Measurements from ENCODE around the gene CDC42BPB. TPM values are rescaled to one million over a fixed set of nuclear protein-coding genes. Genes with fewer than 3 reads are reported as not detected.
"Not testable (repeated sequence)": the region's sequence is repeated elsewhere in the genome, so short reads cannot be mapped to it uniquely, and the experiment has no call there.

Gene CDC42BPB
- total RNA-seq, 1 donor from 2014 or later = 116 TPM

DNA sequence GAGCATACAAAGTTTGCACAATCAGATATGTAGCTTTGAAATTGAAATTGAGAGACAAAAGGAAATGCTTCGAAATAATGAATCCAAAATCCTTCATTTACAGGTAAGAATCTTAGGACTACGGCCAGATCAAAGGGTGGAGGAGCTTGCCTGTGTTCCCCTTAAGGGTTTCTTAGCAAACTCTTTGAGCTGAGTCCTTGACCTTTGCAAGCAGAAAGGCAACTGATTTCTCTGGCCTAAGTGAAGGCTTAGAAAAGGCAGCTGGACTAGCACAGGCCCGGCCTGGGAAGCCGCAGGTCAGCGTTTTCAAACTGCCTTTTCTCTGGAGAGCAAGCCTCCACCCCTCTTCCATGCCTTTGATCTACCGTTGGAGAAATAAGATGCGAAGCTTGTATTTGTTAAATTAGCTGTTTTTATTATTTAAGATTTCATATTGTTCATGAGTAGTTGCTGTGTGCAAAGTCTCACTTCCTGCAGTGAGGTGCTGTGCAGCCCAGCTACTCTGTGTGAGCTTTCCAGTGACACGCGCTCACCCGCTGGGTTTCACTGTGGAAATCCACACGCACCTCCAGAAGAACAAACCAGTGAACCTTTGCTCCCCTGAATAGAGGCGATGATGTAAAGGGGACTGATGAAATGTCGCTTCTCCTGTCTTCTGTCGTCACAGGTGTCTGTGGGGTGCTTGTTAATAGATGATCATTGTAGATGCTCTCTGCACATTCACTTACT is 159.9 kb downstream of the CDC42BPB start:
- Histone ChIP-seq H4K20me1 (ENCODE audit: insufficient read depth, low read length) (peaks cover 10% of the 10 kb centered on the region), H3K27me3 (ENCODE audit: insufficient read depth, low read length) (no peaks in the 10 kb centered on the region), H3K36me3 (ENCODE audit: insufficient read depth, low read length) (peaks cover 21% of the 10 kb centered on the region), H3K4me1 (ENCODE audit: insufficient read depth, low read length) (peaks cover 2% of the 10 kb centered on the region), H3K4me2 (ENCODE audit: low read length) (no peak overlapping the region), H2AFZ (ENCODE audit: low read depth, low read length) (no peak overlapping the region), H3K9ac (ENCODE audit: low read length) (no peak overlapping the region), H3K9me3 (ENCODE audit: insufficient read depth, low read depth, low read length) (no peaks in the 10 kb centered on the region), H3K79me2 (ENCODE audit: insufficient read depth, low read length) (no peaks in the 10 kb centered on the region), H3K27ac (ENCODE audit: low read depth, low read length) (no peak overlapping the region), H3K4me3 (ENCODE audit: insufficient read depth, low read depth, low read length) (no peak overlapping the region)
- Mint-ChIP-seq H3K36me3 (ENCODE audit: low read depth, unreplicated experiment) (peaks cover 20% of the 10 kb centered on the region), H3K27me3 (ENCODE audit: low read depth, unreplicated experiment) (no peaks in the 10 kb centered on the region), H3K9me3 (ENCODE audit: unreplicated experiment) (no peaks in the 10 kb centered on the region), H3K4me3 (ENCODE audit: unreplicated experiment) (no peak overlapping the region), H3K27ac (ENCODE audit: unreplicated experiment) (no peak overlapping the region), H3K4me1 (ENCODE audit: low read depth, unreplicated experiment) (peaks cover 4% of the 10 kb centered on the region)
- no peak for DNase-seq (ENCODE audit: low read depth)
- FAIRE-seq = no peak
- TF ChIP-seq EZH2 (IDR thresholded peaks at IDR 0.05; ENCODE audit: insufficient read depth, low read length) = no peak

DNA sequence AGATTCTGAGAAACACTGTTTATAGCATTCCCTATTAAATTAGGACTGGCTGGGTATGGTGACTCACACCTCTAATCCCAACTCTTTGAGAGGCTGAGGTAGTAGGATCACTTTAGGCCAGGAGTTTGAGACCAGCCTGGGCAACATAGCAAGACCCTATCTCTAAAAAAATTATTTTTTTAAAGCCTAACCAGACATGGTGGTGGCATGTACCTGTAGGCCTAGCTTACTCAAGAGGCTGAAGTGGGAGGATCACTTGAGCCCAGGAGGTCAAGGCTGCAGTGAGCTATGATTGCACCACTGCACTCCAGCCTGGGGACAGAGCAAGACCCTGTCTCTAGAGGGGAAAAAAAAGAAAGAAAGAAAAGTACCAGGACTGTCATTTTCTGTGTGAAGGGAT is 160.6 kb downstream of the CDC42BPB start:
- H3K4me3 Mint-ChIP-seq (ENCODE audit: unreplicated experiment); H3K27ac ChIP-seq (ENCODE audit: low read depth, low read length); H3K4me2 ChIP-seq (ENCODE audit: low read length); H3K27ac Mint-ChIP-seq (ENCODE audit: unreplicated experiment); H3K79me2 ChIP-seq (ENCODE audit: insufficient read depth, low read length); H3K9me3 Mint-ChIP-seq (ENCODE audit: unreplicated experiment); H2AFZ ChIP-seq (ENCODE audit: low read depth, low read length); FAIRE-seq; H3K27me3 ChIP-seq (ENCODE audit: insufficient read depth, low read length); H3K4me1 ChIP-seq (ENCODE audit: insufficient read depth, low read length); H3K9me3 ChIP-seq (ENCODE audit: insufficient read depth, low read depth, low read length); H4K20me1 ChIP-seq (ENCODE audit: insufficient read depth, low read length); H3K4me1 Mint-ChIP-seq (ENCODE audit: low read depth, unreplicated experiment); H3K27me3 Mint-ChIP-seq (ENCODE audit: low read depth, unreplicated experiment); H3K4me3 ChIP-seq (ENCODE audit: insufficient read depth, low read depth, low read length); DNase-seq (ENCODE audit: low read depth); H3K9ac ChIP-seq (ENCODE audit: low read length): not testable (repeated sequence)
- peaks cover 21% of the 10 kb centered on the region for H3K36me3 ChIP-seq (ENCODE audit: insufficient read depth, low read length)
- peaks cover 20% of the 10 kb centered on the region for H3K36me3 Mint-ChIP-seq (ENCODE audit: low read depth, unreplicated experiment)

DNA sequence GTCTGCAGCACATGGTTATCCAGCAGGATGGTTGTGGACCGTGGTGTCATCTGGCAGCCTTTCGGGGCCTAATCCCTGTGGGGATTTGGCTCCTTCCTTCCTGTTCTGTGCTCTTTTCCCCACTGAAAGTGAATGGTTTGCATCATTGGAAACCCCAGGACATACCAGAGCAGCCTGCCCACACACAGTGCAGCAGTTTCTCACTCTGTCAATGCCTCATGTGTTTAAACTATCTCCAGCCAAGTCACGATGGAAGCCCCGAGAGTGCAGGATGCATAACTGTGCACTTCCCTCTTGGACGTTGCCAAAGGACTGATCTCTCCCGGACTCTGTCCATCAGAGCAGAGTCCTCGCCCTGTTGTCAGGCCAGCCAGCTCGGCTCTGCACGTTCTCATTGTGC is 163.9 kb downstream of the CDC42BPB start:
- Histone ChIP-seq H3K9ac (ENCODE audit: low read length) (no peak overlapping the region), H3K4me2 (ENCODE audit: low read length) (no peak overlapping the region), H3K4me3 (ENCODE audit: insufficient read depth, low read depth, low read length) (no peak overlapping the region), H3K4me1 (ENCODE audit: insufficient read depth, low read length) (peaks cover 2% of the 10 kb centered on the region), H3K36me3 (ENCODE audit: insufficient read depth, low read length) (peaks cover 26% of the 10 kb centered on the region), H2AFZ (ENCODE audit: low read depth, low read length) (no peak overlapping the region), H3K27ac (ENCODE audit: low read depth, low read length) (no peak overlapping the region), H3K27me3 (ENCODE audit: insufficient read depth, low read length) (no peaks in the 10 kb centered on the region), H3K9me3 (ENCODE audit: insufficient read depth, low read depth, low read length) (no peaks in the 10 kb centered on the region), H4K20me1 (ENCODE audit: insufficient read depth, low read length) (peaks cover 5% of the 10 kb centered on the region), H3K79me2 (ENCODE audit: insufficient read depth, low read length) (no peaks in the 10 kb centered on the region)
- peaks cover 17% of the 10 kb centered on the region for H3K36me3 Mint-ChIP-seq (ENCODE audit: low read depth, unreplicated experiment)
- TF ChIP-seq, protein P1, sequence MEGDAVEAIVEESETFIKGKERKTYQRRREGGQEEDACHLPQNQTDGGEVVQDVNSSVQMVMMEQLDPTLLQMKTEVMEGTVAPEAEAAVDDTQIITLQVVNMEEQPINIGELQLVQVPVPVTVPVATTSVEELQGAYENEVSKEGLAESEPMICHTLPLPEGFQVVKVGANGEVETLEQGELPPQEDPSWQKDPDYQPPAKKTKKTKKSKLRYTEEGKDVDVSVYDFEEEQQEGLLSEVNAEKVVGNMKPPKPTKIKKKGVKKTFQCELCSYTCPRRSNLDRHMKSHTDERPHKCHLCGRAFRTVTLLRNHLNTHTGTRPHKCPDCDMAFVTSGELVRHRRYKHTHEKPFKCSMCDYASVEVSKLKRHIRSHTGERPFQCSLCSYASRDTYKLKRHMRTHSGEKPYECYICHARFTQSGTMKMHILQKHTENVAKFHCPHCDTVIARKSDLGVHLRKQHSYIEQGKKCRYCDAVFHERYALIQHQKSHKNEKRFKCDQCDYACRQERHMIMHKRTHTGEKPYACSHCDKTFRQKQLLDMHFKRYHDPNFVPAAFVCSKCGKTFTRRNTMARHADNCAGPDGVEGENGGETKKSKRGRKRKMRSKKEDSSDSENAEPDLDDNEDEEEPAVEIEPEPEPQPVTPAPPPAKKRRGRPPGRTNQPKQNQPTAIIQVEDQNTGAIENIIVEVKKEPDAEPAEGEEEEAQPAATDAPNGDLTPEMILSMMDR (IDR thresholded peaks at IDR 0.05; ENCODE audit: insufficient read depth, low read depth, low read length) = no peak
- TF ChIP-seq EZH2 (IDR thresholded peaks at IDR 0.05; ENCODE audit: insufficient read depth, low read length) = no peak
- FAIRE-seq (peak; percentile 55), DNase-seq (ENCODE audit: low read depth) (peak; percentile 90)
- H3K27me3 Mint-ChIP-seq (ENCODE audit: low read depth, unreplicated experiment) = no peaks in the 10 kb centered on the region
- H3K27ac Mint-ChIP-seq (ENCODE audit: unreplicated experiment) = peak overlapping the region; percentile 42
- H3K4me3 Mint-ChIP-seq (ENCODE audit: unreplicated experiment) = no peak overlapping the region
- H3K4me1 Mint-ChIP-seq (ENCODE audit: low read depth, unreplicated experiment) = peaks cover 4% of the 10 kb centered on the region
- H3K9me3 Mint-ChIP-seq (ENCODE audit: unreplicated experiment) = no peaks in the 10 kb centered on the region
